T1000 (cell line): Measurements from ENCODE around the gene STK33.

Source experiments
- DNase-seq: peaks from one replicate; lab custom pipeline; 2025; ENCODE audit warnings: mixed read lengths; lab: John Stamatoyannopoulos, UW

Gene STK33

DNA sequence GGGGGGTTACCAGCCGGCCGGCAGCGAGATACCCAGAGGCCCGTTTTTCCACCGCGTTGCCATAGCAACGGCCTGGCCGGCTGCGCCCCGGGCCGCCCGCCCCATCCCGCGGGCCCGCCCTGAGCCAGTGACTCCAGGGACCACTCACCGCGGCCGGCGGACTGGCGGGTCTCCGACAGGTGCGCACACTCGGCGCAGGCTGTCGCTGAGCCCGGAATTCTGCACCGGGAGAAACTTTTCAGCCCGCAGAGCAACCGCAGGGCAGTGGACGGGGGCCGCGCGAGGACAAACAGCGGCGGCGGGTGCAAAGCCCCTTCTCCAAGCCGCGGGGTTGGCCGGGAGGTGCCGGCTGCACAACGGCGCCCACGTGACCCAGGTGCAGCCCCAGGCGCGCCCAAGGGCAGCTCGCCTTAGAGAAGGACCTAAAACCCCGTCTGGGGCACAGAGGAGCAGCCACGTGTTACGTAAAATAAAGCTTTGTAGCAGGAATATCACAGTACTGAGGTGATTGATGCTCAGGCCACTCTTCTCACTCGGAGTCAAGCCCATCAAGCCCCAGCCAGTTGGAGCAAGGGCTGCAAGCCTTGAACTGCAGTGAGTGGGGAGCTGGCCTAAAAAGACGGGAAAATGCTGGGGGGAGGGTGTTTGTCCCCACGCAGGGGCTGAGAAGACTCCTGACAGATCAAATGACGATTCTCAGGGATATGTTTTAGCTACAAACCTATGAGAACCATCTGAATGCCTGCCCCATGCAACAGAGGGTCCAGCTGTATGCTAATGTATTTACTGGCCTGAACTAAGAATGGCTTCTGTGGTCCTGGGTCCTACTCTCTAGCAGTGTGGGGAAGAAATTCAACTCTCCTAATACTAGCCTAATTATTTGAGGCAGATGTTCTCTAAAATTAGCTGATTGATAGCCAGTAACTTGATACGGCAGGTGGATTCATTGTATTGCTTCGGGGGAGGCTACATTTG, at the start of gene STK33:
STK33 (minus strand) TSS at position 294 of the 975 bp plus-strand sequence. CDS start 119,323 bp downstream, outside the sequence.
- peak; percentile 9 for DNase-seq

DNA sequence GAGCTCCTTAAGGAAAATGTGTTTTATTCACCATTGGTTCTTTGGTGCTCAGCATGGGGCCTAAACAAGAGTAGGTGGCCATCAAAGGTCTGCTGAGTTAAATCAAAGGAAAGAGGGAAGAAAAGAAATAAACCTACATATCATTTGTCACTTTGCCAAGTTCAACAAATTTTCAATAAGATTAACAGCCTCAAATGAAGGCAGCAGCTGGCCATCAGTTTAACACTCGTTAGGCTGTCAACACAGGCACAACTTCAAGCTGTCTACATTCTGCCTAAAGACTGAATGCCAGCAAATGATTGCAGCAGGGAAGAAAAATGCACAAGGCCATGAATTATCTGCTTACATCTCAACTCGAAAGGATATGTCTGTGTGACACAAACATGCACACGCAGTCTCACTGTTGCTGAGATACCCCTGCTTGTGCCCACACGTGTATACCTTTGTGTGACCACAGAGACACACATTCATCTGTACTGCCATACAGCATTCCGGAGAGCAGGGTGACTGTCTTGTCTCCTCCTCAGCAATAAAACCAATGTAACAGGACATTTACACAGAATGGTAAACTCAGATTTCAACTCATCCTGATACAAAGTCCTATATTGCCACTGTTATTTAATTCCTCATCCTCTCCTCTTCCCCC, 48.3 kb upstream of the STK33 start:
- no peak for DNase-seq

DNA sequence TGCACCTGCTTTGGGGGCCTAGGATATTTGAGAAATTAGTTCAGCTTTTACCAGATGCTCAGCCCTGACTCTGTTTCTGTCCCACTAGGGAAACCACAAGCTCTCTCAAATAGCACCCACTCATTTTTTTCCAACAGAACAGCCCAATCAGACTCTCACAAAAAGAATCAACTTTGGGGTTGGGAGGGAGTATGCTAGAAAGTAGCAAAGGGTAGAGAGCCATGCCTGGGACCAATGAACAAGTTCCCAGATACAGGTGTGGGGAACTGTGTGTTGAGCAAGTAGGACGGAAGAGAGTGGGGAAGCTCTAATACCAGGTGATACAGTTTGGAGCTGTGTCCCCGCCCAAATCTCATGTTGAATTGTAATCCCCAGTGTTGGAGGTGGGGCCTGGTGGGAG, 47.3 kb upstream of the STK33 start:
- no peak for DNase-seq

DNA sequence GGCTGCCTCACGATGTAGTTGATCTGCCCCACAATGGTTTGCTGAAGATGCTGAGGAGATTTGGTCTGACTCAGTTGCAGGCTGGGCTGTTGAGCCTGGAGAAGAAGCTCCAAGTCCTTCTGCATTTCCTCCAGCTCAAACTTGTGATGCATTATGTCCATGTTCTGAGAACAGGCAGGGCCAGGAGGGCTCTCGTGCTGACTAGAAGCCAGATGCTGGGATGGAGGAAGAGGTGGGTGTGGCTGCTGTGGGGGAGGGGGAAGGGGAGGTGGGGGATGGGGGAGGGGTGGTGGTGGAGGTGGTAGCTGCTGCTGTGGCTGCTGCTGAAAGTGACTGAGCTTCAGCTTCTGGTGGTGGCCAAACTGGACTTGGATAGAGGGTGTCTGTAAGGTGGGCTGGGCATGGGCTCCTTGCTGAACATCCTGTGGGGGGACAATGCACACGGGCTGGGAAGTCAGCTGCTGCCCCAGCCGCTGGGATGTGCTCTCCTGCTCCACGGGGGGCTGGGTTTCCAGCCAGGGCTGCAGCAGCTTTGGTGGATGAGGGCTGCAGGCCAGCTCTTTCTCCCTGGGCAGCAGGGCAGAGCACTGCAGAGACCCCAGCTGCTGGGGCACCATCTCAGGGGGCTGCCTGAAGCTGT, 46.4 kb upstream of the STK33 start:
- no peak for DNase-seq

DNA sequence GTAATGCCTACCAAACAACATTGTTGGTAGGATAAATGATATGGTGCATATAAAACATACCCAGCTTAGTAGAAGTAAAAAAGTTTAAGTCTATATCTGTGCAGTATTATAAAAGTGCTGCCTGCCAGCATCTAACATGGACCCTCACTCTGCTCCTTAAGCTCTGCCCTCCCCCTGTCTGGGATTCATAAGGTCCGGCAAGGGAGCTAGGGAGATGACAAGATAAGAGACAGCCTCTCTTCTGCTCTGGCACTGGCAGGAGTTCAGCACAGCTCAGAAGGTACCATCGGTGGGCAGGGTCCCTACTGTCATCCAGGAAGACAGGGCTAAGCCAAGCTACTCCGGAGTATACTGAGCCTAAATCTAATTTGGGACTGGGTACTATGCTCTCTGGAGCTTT, 45.6 kb upstream of the STK33 start:
- no peak for DNase-seq

DNA sequence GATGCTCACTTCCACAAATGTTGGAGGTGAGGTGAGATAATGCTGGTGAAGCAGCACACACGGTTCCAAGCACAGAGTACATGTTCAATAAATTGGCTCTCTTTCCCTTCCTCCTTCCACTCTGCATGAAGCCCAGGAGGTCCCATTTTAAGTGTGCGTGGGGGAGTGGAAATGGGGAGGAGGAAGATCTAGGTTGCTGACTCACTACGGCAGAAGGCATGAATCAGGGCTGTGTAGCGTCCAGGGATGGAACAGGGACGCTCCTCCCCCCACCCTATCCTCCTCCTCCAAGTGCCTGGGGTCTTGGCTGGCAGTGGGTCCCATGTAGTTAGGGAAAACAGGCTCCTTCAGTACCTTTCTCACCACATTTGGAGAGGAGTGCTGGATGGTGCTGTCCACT, 44.3 kb upstream of the STK33 start:
- DNase-seq = no peak

DNA sequence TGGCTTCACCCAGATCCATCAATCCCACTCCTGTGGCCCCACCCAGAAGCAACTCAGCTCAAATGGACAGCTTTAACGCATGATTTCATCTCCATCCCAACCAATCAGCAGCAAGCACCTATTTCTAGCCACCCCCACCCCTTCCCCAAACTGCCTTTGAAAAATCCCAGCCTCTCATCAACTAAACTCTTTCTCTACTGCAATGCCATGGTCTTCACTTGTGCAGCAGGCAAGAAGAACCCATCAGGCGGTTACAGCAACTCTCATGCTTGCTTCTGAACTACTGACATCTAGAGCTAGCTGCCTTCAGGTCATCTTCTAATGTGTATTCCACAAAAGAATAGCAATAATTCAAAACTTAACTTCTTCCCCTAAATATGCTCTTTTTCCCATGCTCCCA, 42.1 kb upstream of the STK33 start:
- DNase-seq = no peak

DNA sequence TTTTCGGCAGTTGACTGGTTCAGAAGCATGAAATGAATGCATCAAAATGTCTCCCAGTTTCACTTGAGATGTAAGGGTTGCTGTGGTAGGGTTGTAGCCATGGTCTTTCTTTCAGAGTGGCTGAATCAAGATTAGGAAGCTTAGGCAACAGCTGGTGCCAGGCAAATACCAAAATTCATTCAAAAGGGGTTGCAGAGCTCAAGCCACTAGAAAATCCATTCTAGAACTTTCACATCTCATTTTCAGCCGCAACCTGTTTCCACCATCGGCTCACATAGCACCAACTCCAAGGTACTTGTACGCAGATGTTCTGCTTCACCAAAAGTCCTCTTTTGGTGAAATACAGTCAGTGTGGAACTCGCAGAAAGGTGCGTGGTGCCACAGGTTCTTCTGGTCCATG, 40.5 kb upstream of the STK33 start:
- no peak for DNase-seq

DNA sequence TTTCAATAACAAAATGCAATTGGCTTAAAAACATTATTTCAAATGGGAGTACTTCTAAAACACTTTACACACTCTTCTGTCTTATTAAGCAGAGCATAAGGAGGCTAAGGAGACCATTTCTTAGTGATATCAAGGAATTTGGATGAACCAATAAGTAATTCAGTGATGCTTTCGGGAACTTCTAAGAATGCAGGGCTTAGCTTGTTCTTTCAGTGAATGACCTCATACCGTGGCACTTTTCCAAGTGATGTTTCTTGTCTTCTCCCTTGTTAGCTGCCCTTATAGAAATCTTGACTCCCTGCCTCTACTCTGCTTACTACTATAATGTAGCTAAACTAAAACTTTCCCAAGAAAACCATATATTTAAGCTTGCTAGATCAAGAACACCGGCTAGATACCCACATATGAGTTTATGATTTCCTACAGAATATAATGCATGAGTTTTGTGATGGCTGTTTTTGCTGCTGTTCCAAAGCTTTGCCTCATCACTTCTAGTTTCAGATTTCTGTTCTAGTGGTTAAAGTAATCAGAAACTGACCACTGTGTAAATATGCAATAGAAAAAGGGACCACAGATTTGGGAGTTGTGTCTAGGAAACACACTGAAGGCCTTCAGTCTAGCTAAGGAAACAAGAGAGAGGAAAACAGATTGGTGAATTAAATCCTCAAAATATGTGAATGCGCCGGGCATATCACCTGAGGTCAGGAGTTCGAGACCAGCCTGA, 37.5 kb upstream of the STK33 start:
- DNase-seq = no peak

DNA sequence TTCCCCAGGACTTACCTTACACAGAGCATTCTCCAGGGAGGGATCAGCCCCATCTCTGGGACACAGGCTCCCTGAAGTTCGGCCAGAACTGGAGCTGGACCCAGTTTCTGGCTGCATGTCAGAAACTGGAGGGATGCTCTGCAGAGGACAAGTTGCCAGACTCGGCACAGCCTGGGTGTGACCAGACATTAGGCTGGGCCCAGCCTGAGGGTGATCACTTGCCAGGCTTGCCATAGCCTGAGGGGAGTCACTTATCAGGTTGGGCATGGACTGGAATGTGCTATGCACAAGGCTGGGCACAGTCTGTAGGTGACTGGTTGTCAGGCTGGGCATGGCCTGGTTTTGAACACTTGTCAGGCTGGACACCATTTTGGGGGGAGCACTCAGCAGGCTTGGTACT, 30.7 kb upstream of the STK33 start:
- no peak for DNase-seq

DNA sequence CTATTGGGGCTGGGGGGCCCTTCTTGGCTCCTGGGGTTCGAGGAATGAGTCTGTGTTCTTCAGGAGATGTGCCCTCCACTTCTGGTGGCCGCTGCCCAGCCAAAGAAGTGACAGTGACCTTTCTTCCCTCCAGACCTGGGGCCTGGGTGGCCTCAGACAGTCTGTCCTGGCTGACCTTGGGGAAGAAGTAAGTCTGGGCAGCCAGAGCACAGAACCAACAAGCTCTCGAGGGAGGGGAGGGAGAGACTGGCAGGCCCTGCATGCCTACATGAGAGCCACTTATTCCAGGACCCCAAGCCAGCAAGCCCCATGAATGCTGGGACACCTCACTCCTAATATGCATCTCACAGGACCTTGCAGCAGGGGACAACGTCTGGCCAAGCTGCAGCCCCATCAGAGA, 27.1 kb upstream of the STK33 start:
- no peak for DNase-seq

DNA sequence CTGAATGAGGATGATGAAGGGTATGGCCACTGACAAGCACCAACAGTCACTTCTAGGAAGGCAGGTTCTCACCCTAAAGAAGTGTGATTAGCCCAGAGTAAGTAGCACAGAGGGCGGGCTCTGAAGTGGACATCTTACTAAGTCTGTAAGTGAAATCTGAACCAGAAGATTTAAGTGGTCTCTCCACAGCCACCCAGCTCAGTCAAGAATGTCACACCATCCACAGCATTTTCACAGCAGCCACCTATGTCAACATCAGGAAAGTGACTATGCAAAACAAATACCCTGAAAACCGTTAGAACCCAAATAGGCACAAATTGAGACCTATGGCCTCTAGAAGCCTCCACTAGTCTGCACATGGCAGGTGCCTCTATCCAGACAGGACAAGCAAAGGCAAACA, 23.0 kb upstream of the STK33 start:
- no peak for DNase-seq

DNA sequence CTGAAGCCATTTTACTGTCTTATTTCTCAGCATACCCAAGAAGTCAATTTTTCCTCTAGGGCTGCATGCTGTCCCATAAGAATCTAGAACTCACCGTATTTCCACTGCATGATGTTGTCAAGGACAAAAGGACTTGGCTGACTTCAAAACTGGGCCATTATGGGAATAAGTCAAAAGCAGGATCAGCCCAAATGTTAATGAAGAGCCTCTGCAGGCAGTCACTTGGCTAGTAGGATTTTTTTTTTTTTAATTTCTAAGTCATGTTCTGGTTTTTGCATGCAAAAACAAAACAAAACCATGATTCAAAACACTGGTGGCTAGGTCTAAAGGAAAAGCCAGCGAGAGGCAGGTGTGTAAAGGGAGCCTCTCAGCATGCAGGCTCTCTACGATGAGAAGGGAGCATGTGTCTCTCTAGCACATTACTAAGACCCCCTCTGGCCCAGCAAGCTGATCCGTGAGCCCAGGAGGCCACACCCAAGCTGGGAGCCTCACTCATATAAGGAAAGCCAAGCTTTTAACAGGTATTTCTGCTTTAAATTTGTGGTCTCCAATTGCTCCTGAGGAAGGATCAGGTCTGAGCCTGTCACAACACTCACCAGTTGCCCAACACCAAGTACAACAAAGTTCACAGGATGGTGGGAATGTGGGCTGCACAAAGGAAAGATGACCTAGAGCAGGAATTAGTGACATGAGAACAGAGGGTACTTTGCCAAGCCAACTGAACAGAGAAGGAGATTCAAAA, 21.4 kb upstream of the STK33 start:
- DNase-seq = no peak

DNA sequence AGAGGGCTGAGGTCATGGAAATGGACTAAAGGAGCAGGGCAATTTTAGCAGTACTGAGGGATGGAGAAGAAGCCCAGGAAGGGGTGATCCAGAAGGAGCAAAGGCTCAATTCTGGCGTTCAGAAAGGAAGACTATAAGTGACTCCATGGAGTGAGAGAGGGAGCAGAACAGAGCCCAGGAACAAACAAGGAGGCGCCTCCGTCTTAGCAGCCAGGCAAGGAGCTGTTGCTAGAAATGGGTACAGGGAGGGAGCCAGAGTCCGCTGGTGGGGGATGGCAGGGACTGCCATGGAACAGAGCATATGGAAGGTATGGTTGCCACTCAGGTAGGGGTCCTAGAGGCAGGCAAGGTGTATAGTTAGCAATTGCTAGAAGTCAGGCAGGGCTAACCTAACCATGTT, 20.5 kb upstream of the STK33 start:
- DNase-seq = no peak

DNA sequence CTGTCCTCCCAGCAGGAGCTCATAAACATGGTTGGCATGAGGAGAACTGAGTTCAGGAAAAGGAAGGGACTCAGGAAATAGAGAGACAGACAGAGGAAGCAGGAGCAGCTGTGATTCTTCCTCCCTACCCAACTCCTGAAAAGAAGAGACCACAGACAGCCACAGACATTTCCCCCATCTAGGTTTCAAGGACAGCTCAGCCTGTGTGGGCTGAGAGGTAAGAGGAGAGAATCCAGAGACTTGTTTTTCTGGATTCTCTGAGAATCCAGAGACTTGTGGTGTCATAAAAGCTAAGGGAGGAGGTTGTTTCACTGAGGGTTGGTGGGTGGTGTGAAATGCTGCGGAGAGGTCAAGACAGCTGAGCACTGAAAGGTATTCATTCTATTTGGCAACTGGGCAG, 19.0 kb upstream of the STK33 start:
- no peak for DNase-seq

DNA sequence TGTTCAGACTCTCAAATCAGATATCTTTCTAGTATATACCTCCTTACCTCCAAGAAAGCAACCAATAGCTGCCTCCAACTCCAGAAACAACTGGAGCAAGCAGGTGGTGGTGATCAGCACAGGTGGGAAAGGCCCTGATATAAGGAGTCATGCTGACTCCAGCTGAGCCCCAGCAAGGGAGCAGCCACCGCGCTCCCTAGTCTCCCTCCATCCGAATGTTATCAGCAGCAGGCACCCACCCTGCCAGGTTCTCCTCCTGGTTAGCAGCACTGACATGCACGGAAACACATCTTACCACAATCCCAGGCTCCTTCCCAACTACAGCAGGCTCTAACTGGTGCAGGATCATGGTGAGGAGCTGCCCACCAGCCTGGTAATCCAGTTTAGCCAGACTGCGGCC, 18.5 kb upstream of the STK33 start:
- DNase-seq = no peak

DNA sequence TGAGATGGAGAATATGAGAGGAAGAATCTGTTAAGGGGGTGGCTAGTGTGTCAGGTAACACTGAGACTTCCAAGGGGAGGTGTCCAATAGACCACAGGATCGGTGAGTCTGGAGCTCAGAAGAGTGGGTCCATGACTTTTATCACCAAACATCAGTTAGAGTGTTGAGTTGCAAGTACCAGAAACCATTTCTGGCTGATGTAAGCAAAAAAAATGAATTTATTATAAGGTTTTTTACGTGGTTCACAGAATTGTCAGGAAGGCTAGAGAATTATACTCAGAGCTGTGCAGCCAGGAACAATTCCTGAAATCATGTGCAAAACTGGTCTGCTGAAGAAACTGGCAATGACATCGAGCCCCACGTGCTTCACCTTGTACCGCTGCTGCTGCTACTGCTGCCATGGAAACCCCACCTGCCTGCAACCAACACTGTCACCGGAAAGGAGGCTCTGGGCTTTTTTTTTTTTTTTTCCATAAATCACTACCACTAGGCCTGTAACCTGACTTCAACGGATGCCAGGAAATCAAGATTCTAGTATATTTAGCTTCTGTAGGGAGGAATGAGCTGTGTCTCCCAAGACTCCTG, 16.6 kb upstream of the STK33 start:
- no peak for DNase-seq

DNA sequence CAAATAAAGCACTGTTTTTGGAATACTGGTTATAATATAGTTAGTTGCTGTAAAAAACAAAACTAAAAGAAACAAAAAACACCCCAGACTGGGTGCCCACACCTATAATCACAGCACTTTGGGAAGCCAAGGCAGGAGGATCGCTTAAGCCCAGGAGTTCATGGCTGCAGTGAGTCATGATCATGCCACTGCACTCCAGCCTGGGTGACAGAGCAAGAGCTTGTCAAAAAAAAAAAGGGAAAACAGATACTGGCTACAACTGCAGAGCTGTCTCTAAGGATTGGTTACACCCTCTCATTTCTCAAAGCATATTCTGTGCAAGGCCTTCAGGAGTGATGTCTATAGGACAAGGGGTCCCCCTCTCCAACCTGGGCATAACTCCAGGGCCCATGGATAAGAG, 14.6 kb upstream of the STK33 start:
- DNase-seq = no peak

DNA sequence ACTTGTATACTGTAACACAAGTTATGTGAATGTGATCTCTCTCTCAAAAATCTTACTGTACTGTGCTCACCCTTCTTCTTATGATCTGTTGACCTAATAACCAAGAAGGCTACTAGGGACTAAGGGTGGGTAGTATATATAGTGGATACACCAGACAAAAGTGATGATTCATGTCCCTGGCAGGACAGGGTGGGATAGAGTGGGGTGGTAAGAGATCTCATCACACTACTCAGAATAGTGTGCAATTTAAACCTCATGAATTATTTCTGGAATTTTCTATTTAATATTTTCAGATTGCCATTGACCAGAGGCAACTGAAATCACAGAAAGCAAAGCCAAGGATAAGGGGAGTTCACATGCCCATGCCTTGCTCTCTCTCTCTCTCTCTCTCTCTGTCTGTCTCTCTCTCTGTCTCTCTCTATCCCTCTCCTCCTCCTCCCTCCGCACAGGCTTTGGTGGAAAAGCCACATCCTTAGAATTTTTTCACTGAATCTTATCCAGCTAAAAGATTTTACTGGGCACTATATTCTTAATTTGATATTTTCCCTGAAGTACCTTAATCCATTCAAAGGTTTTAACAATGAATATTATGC, 12.0 kb upstream of the STK33 start:
- no peak for DNase-seq

DNA sequence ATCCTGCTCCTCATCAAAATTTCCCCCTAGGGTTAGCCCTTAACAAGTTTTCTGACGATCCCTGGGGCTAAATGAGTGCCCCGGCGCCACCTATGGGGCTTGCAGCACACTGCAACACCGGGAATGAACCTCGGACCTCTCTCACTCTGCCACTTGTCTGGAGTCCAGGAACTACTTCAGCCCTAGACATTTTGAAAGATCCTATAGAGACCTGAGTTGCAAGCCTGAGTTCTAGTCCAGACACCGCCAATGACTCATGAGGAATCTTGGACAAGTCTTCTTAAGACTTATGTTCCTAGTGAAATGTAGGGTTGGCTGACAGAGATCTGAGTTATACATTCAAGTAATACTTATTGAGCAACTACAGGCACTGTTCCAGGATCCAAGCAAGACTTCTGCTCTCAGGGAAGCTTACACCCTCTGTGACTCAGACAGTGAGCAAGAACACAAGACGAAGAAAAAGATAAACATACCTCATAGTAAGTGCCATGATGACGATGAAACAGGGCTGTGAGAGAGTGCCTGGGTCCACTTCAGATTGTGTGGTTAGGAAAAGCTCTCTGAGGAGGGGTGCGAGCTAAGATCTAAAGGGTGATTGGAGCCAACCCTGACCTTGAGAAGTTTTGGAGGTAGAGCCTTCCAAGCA, 10.2 kb upstream of the STK33 start:
- peak; percentile 52 for DNase-seq
